ENCODE data around the gene FREM3. TPM values are rescaled to one million over a fixed set of nuclear protein-coding genes. Genes with fewer than 3 reads are reported as not detected.

FREM3 gene
- total RNA-seq, 4 donors from 2014 or later = not detected

GRCh38 chr4:143558823-143559756 lies 141.4 kb downstream of the FREM3 start:
- no peaks in the 10 kb centered on the region for H3K27me3 ChIP-seq
- peak; percentile 79 for DNase-seq
- intact Hi-C loops (cut with DNase I; ENCODE audit: low total_unique reads) (no loop called here), in situ Hi-C loops (cut with MboI; ENCODE audit: low pct_ligation_motif_present in 1 of 4, low pct_unique_long_range_greater_than_20kb in 1 of 4, low sequenced_read_pairs in 3 of 4) (no loop called here)
- H3K9me3 ChIP-seq = no peaks in the 10 kb centered on the region
- peaks cover 0 to 5% (median 0%) of the 10 kb centered on the region in 4 donors for H3K36me3 ChIP-seq
- WGBS, 2 donors (ENCODE audit: low coverage in 1 of 2) = 3 to 4% methylated on average over 11 to 42 of the region's 57 CpGs
- H3K4me3 ChIP-seq = peak overlapping the region; percentile 11 to 63 (median 50)
- H3K27ac ChIP-seq = peak overlapping the region; percentile 32 to 69 (median 51)
- peaks cover 0 to 12% (median 5%) of the 10 kb centered on the region in 4 donors for H3K4me1 ChIP-seq
- TF ChIP-seq EP300 (IDR thresholded peaks at IDR 0.05; ENCODE audit: low read depth) (no peak), POLR2AphosphoS5 (IDR thresholded peaks at IDR 0.05) (peak in 1 of 3 donors; percentile 11), POLR2A (IDR thresholded peaks at IDR 0.05) (peak; percentile 17), CTCF (IDR thresholded peaks at IDR 0.05) (peak in 4 of 5 experiments; percentile 30 to 44 (median 37))

GRCh38 chr4:143558286-143558685 lies 142.2 kb downstream of the FREM3 start:
- Histone ChIP-seq H3K9me3 (no peaks in the 10 kb centered on the region), H3K4me1 (peaks cover 0 to 12% (median 5%) of the 10 kb centered on the region in 4 donors), H3K27me3 (no peaks in the 10 kb centered on the region), H3K4me3 (no peak overlapping the region), H3K27ac (peak overlapping the region in 1 of 4 donors; percentile 32), H3K36me3 (peaks cover 0 to 8% (median 2%) of the 10 kb centered on the region in 4 donors)
- 80 to 91% methylated on average over 1 to 2 of the region's 2 CpGs for WGBS, 2 donors (ENCODE audit: low coverage in 1 of 2)
- DNase-seq = no peak
- TF ChIP-seq POLR2AphosphoS5 (IDR thresholded peaks at IDR 0.05) (no peak), POLR2A (IDR thresholded peaks at IDR 0.05) (no peak), EP300 (IDR thresholded peaks at IDR 0.05; ENCODE audit: low read depth) (no peak), CTCF (IDR thresholded peaks at IDR 0.05) (no peak)
- in situ Hi-C loops (cut with MboI; ENCODE audit: low pct_ligation_motif_present in 1 of 4, low pct_unique_long_range_greater_than_20kb in 1 of 4, low sequenced_read_pairs in 3 of 4) = no loop called here
- intact Hi-C loops (cut with DNase I; ENCODE audit: low total_unique reads) = no loop called here

GRCh38 chr4:143555676-143556075 lies 144.8 kb downstream of the FREM3 start:
- no peak for TF ChIP-seq POLR2A (IDR thresholded peaks at IDR 0.05)
- TF ChIP-seq POLR2AphosphoS5 (IDR thresholded peaks at IDR 0.05) = no peak
- TF ChIP-seq EP300 (IDR thresholded peaks at IDR 0.05; ENCODE audit: low read depth) = no peak
- TF ChIP-seq CTCF (IDR thresholded peaks at IDR 0.05) = no peak
- Histone ChIP-seq H3K9me3 (no peaks in the 10 kb centered on the region), H3K36me3 (peaks cover 0 to 34% (median 10%) of the 10 kb centered on the region in 4 donors), H3K4me3 (no peak overlapping the region), H3K27me3 (no peaks in the 10 kb centered on the region), H3K27ac (no peak overlapping the region), H3K4me1 (peaks cover 0 to 12% (median 5%) of the 10 kb centered on the region in 4 donors)
- in situ Hi-C loops (cut with MboI; ENCODE audit: low pct_ligation_motif_present in 1 of 4, low pct_unique_long_range_greater_than_20kb in 1 of 4, low sequenced_read_pairs in 3 of 4) = no loop called here
- no peak for DNase-seq
- intact Hi-C loops (cut with DNase I; ENCODE audit: low total_unique reads) = no loop called here
- 80 to 86% methylated on average over 3 to 5 of the region's 5 CpGs for WGBS, 2 donors (ENCODE audit: low coverage in 1 of 2)

- intact Hi-C loops (cut with DNase I; ENCODE audit: low total_unique reads) (no loop called here), in situ Hi-C loops (cut with MboI; ENCODE audit: low pct_ligation_motif_present in 1 of 4, low pct_unique_long_range_greater_than_20kb in 1 of 4, low sequenced_read_pairs in 3 of 4) (no loop called here)
- Histone ChIP-seq H3K4me1 (peaks cover 0 to 12% (median 5%) of the 10 kb centered on the region in 4 donors), H3K27me3 (no peaks in the 10 kb centered on the region), H3K27ac (no peak overlapping the region), H3K4me3 (no peak overlapping the region), H3K36me3 (peaks cover 0 to 41% (median 14%) of the 10 kb centered on the region in 4 donors), H3K9me3 (no peaks in the 10 kb centered on the region)
- TF ChIP-seq POLR2A (IDR thresholded peaks at IDR 0.05) (no peak), EP300 (IDR thresholded peaks at IDR 0.05; ENCODE audit: low read depth) (no peak), POLR2AphosphoS5 (IDR thresholded peaks at IDR 0.05) (no peak), CTCF (IDR thresholded peaks at IDR 0.05) (no peak)
- no peak for DNase-seq
- WGBS, 2 donors (ENCODE audit: low coverage in 1 of 2) = 60 to 63% methylated on average over 4 of the region's 4 CpGs
Observed at GRCh38 chr4:143554728-143555597, 145.5 kb downstream of the FREM3 start.

Data from transverse colon (tissue), 4 donors.